Neural progenitor cell (in vitro differentiated cells): ENCODE data around the gene C19orf33. TPM values are rescaled to one million over a fixed set of nuclear protein-coding genes. Genes with fewer than 3 reads are reported as not detected.

Experiments
- DNase-seq: peaks from one replicate; pipeline ENCODE4 v3.0.0-alpha.2; 2016; ENCODE audit warnings: low spot score
- H2AFZ ChIP-seq: fragments of 200-600 bp; sonication (generic); replicated peaks from 2 replicates; pipeline ENCODE4 v1.6.1; 2016; ENCODE audit warnings: antibody characterized with exemption
- H3F3A ChIP-seq: fragments of 200-600 bp; sonication (generic); 2 replicates; pipeline ENCODE4 v1.6.1; 2016; ENCODE audit warnings: antibody characterized with exemption, low read depth
- H3K27ac ChIP-seq: fragments of 200-600 bp; sonication (generic); 2 replicates; pipeline ENCODE4 v1.5.1; 2016; ENCODE audit warnings: mild to moderate bottlenecking
- H3K27me3 ChIP-seq: fragments of 200-600 bp; sonication (generic); 2 replicates; pipeline ENCODE4 v1.6.1; 2016; ENCODE audit warnings: mild to moderate bottlenecking, moderate library complexity
- H3K36me3 ChIP-seq: fragments of 200-600 bp; sonication (generic); 2 replicates; pipeline ENCODE4 v1.5.1; 2016
- H3K4me1 ChIP-seq: fragments of 200-600 bp; sonication (generic); 2 replicates; pipeline ENCODE4 v1.6.1; 2016; ENCODE audit warnings: mixed run types
- H3K4me2 ChIP-seq: fragments of 200-600 bp; sonication (generic); 2 replicates; pipeline ENCODE4 v1.6.1; 2016
- H3K4me3 ChIP-seq: fragments of 200-600 bp; sonication (generic); 2 replicates; pipeline ENCODE4 v1.5.1; 2016
- H3K79me2 ChIP-seq: fragments of 200-600 bp; sonication (generic); 2 replicates; pipeline ENCODE4 v1.6.1; 2016; ENCODE audit warnings: low read depth
- H3K9ac ChIP-seq: fragments of 200-600 bp; sonication (generic); 2 replicates; pipeline ENCODE4 v1.6.1; 2016
- H3K9me3 ChIP-seq: fragments of 200-600 bp; sonication (generic); 2 replicates; pipeline ENCODE4 v1.5.1; 2016; ENCODE audit warnings: low read depth
- H4K20me1 ChIP-seq: fragments of 200-600 bp; sonication (generic); 2 replicates; pipeline ENCODE4 v1.6.1; 2016; ENCODE audit warnings: low read depth
- H3K27ac Mint-ChIP-seq: 3 replicates; pipeline ENCODE4 v1.8.0; 2021; ENCODE audit warnings: mixed read lengths
- H3K27me3 Mint-ChIP-seq: 2 replicates; pipeline ENCODE4 v1.8.0; 2022; ENCODE audit warnings: low read depth, mild to moderate bottlenecking, inconsistent platforms, moderate library complexity, mixed read lengths; ENCODE audit not compliant: insufficient read depth
- H3K36me3 Mint-ChIP-seq: 3 replicates; pipeline ENCODE4 v1.8.0; 2021; ENCODE audit warnings: mixed read lengths
- H3K4me1 Mint-ChIP-seq: 3 replicates; pipeline ENCODE4 v1.8.0; 2021; ENCODE audit warnings: mixed read lengths
- H3K4me3 Mint-ChIP-seq: 3 replicates; pipeline ENCODE4 v1.8.0; 2021; ENCODE audit warnings: mild to moderate bottlenecking, moderate library complexity, mixed read lengths
- H3K9me3 Mint-ChIP-seq: 3 replicates; pipeline ENCODE4 v1.8.0; 2020; ENCODE audit warnings: mixed read lengths
- EZH2 ChIP-seq: fragments of 200-600 bp; sonication (generic); IDR thresholded peaks from 2 replicates; pipeline ENCODE4 v1.6.1; 2017; ENCODE audit warnings: antibody characterized with exemption, mild to moderate bottlenecking, moderate library complexity
- EZH2phosphoT487 ChIP-seq: fragments of 200-600 bp; sonication (generic); IDR thresholded peaks from 2 replicates; pipeline ENCODE4 v1.6.1; 2017; ENCODE audit warnings: antibody characterized with exemption
- total RNA-seq: library from RNA; depleted of rRNA; stranded (reverse); fragments of >200 nt; gene quantifications from 2 replicates; pipeline ENCODE4 v1.2.3, GENCODE V29; 2015; ENCODE audit warnings: low replicate concordance
- TF ChIP-seq, protein P1 (sequence below): fragments of 200-600 bp; sonication (generic); IDR thresholded peaks from 2 replicates; pipeline ENCODE4 v1.5.1; 2017; ENCODE audit warnings: antibody characterized with exemption, mild to moderate bottlenecking

C19orf33 gene
- total RNA-seq, 1 donor from 2014 or later: not detected

DNA sequence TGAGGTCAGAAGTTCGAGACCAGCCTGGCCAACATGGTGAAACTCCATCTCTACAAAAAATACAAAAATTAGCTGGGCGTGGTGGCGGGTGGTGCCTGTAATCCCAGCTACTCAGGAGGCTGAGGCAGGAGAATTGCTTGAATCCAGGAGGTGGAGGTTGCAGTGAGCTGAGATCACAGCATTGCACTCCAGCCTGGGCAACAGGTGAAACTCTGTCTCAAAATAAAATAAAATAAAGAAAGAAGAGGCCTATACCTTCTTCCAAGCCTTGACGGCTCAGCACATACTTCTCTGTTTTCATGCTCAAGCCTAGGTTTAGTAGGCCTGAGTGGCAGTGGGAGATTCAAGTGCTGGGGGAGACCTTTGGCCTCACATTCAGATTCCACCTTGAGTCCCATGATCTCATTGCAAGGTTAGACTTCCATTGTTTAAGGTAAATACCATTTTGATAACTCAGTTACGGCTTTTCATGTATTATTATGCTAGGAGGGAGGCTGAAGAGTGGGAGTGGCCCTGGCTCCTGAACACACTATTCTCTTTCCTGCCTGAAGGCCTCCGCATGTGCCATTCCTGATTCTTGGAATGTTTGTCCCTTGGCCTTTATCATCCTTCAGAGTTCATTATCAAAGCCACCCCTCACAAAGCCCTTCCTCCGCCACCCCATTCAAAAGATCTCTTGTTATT, 41.3 kb upstream of the C19orf33 start:
- H3K27ac Mint-ChIP-seq: no peak overlapping the region
- Histone ChIP-seq H3K27me3 (no peaks in the 10 kb centered on the region), H3K4me2 (no peak overlapping the region), H3K4me1 (peaks cover 17% of the 10 kb centered on the region), H3K27ac (no peak overlapping the region), H3K79me2 (peaks cover 31% of the 10 kb centered on the region), H3K36me3 (no peaks in the 10 kb centered on the region), H3K9me3 (no peaks in the 10 kb centered on the region), H2AFZ (no peak overlapping the region), H3K4me3 (no peak overlapping the region), H4K20me1 (peaks cover under 1% of the 10 kb centered on the region), H3K9ac (no peak overlapping the region), H3F3A (peaks cover 22% of the 10 kb centered on the region)
- peaks cover 22% of the 10 kb centered on the region for H3K4me1 Mint-ChIP-seq
- H3K4me3 Mint-ChIP-seq: peak overlapping the region; percentile 54
- TF ChIP-seq EZH2phosphoT487 (no peak), EZH2 (no peak)
- TF ChIP-seq, protein P1, sequence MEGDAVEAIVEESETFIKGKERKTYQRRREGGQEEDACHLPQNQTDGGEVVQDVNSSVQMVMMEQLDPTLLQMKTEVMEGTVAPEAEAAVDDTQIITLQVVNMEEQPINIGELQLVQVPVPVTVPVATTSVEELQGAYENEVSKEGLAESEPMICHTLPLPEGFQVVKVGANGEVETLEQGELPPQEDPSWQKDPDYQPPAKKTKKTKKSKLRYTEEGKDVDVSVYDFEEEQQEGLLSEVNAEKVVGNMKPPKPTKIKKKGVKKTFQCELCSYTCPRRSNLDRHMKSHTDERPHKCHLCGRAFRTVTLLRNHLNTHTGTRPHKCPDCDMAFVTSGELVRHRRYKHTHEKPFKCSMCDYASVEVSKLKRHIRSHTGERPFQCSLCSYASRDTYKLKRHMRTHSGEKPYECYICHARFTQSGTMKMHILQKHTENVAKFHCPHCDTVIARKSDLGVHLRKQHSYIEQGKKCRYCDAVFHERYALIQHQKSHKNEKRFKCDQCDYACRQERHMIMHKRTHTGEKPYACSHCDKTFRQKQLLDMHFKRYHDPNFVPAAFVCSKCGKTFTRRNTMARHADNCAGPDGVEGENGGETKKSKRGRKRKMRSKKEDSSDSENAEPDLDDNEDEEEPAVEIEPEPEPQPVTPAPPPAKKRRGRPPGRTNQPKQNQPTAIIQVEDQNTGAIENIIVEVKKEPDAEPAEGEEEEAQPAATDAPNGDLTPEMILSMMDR: no peak
- H3K9me3 Mint-ChIP-seq: no peaks in the 10 kb centered on the region
- peaks cover 20% of the 10 kb centered on the region for H3K27me3 Mint-ChIP-seq
- no peaks in the 10 kb centered on the region for H3K36me3 Mint-ChIP-seq
- no peak for DNase-seq

DNA sequence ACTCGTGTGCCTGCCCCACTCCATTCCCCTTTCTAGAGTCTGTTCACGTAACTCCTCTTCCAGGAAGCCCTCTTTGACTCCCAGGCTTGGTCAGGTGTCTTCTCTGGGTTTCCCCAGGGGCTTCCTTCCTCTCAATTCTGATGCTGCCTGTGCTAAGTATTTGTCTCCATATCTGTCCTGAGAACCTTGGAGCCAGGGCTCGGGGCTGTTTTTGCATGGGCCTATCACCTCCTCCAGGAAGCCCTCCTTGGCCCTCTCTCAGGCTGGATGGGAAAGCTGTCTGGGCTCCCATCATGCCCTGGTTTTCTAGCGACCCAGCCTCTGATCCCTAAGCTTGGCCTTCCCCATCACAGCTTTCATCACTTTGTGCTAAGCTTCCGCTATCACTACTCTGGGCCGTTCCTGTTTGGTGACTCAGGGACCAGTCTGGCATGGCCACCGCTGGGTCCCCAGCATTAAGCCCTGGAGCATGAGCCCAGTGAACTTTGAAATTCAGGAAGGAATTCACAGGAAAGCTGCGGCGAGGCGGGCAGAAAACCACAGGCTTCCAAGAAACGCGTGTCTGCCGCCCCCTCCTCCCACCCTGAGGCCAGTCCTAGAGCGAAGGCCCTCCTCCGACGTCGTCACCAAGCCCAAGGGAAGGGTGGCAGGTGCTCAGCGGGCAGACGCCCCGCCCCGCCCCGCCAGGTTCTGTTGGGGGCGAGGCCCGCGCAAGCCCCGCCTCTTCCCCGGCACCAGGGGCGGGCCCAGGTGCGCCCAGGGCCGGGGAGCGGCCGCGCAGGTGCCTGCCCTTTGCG, 40.2 kb upstream of the C19orf33 start:
- Histone ChIP-seq H2AFZ (peak overlapping the region; percentile 84), H3K79me2 (peaks cover 42% of the 10 kb centered on the region), H3F3A (peaks cover 27% of the 10 kb centered on the region), H3K9ac (no peak overlapping the region), H3K4me3 (peak overlapping the region; percentile 66), H4K20me1 (peaks cover 10% of the 10 kb centered on the region), H3K27me3 (no peaks in the 10 kb centered on the region), H3K36me3 (no peaks in the 10 kb centered on the region), H3K4me2 (peak overlapping the region; percentile 78), H3K4me1 (peaks cover 25% of the 10 kb centered on the region), H3K9me3 (no peaks in the 10 kb centered on the region), H3K27ac (no peak overlapping the region)
- Mint-ChIP-seq H3K27me3 (peaks cover 17% of the 10 kb centered on the region), H3K36me3 (no peaks in the 10 kb centered on the region), H3K4me1 (peaks cover 29% of the 10 kb centered on the region), H3K27ac (no peak overlapping the region), H3K4me3 (peak overlapping the region; percentile 85), H3K9me3 (no peaks in the 10 kb centered on the region)
- TF ChIP-seq EZH2 (no peak), EZH2phosphoT487 (no peak)
- TF ChIP-seq, protein P1: no peak
- DNase-seq: no peak

DNA sequence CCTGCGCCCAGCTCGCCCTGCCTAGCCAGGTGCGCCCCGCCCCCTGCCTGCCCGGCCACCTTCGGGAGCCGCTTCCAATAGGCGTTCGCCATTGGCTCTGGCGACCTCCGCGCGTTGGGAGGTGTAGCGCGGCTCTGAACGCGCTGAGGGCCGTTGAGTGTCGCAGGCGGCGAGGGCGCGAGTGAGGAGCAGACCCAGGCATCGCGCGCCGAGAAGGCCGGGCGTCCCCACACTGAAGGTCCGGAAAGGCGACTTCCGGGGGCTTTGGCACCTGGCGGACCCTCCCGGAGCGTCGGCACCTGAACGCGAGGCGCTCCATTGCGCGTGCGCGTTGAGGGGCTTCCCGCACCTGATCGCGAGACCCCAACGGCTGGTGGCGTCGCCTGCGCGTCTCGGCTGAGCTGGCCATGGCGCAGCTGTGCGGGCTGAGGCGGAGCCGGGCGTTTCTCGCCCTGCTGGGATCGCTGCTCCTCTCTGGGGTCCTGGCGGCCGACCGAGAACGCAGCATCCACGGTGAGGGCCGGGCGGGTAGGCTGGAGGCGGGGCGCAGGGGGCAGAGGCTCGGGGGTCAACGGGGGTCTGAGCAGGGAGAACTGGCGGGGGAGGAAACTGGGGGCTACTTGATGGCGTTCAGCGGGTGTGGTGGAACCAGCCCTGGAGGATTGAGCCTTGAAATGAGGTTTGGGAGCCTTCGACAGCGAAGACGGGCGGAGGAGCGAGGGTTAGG, 39.4 kb upstream of the C19orf33 start, which contains the start of gene SPINT2:
Gene SPINT2 (plus strand): TSS at position 88 of the 727 bp plus-strand sequence. CDS start 320 bp downstream, at position 408.
- Histone ChIP-seq H3K27ac (peak within 1 kb of the TSS; percentile 22), H3K9me3 (no peaks in the 10 kb centered on the region), H3K4me2 (peak within 1 kb of the TSS; percentile 78), H4K20me1 (peaks cover 10% of the 10 kb centered on the region), H3K36me3 (no peaks in the 10 kb centered on the region), H3F3A (peaks cover 27% of the 10 kb centered on the region), H3K9ac (peak within 1 kb of the TSS; percentile 42), H3K4me3 (peak within 1 kb of the TSS; percentile 66), H3K27me3 (no peaks in the 10 kb centered on the region), H3K4me1 (peaks cover 25% of the 10 kb centered on the region), H2AFZ (peak within 1 kb of the TSS; percentile 84), H3K79me2 (peaks cover 50% of the 10 kb centered on the region)
- H3K36me3 Mint-ChIP-seq: no peaks in the 10 kb centered on the region
- H3K4me1 Mint-ChIP-seq: peaks cover 29% of the 10 kb centered on the region
- peaks cover 17% of the 10 kb centered on the region for H3K27me3 Mint-ChIP-seq
- no peak within 1 kb of the TSS for H3K27ac Mint-ChIP-seq
- peak; percentile 95 for DNase-seq
- peak within 1 kb of the TSS; percentile 90 for H3K4me3 Mint-ChIP-seq
- TF ChIP-seq, protein P1: peak; percentile 12
- TF ChIP-seq EZH2: no peak
- H3K9me3 Mint-ChIP-seq: no peaks in the 10 kb centered on the region
